ENCODE measurements around the gene STRA8. TPM values are rescaled to one million over a fixed set of nuclear protein-coding genes. Genes with fewer than 3 reads are reported as not detected.
A peak's percentile ranks its signal among the peaks of the same experiment; 100 is the strongest.

STRA8 gene
- total RNA-seq, 1 experiment from 2014 or later = not detected

DNA sequence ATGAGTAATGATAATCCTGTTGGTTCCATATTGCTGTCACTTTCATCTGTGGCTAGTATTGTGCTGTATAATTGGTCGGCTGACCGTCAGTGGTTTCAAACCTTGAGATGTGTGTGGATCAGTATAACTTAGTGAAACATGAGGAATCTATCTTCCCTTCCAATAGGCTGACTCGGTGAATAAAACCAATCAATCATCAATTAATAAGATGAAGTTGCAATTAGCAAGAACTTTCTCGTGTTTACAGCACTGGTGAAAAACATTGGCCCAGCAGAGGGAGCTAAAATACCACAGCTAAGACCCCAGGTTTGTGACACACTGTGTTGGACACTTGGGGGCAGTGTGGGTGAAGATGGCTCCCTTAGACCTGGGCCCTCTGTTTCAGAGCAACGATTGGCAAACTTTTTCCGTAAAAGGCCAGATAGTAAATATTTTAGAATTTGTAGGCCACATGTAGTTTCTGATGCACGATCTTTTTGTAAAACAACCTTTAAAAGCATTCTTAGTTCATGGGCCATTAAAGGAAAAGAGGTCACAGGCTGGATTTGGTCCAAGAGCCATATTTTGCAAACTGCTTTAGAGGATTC is 47.8 kb downstream of the STRA8 start:
- no peaks in the 10 kb centered on the region for H3K27me3 ChIP-seq (ENCODE audit: insufficient read depth, low read depth)
- H3K4me3 ChIP-seq = no peak overlapping the region
- no peaks in the 10 kb centered on the region for H3F3A ChIP-seq (ENCODE audit: insufficient read depth, low read depth)
- H2AFZ ChIP-seq = no peak overlapping the region
- ChIA-PET POLR2A (ENCODE audit: unreplicated experiment) (no interaction called here), CTCF (interaction anchor here (0.6 to 2.7 kb wide), 4 partner anchors 54 to 382 kb away, joined by 3 to 18 read pairs (median 10); no protein-coding TSS in a partner anchor)
- no peaks in the 10 kb centered on the region for H3K36me3 ChIP-seq (ENCODE audit: low read depth)
- H3K4me2 ChIP-seq = no peak overlapping the region
- H3K79me2 ChIP-seq (ENCODE audit: low read depth) = no peaks in the 10 kb centered on the region
- intact Hi-C loops (cut with micrococcal nuclease; ENCODE audit: unreplicated experiment) = loop anchor here (1.0 to 5.0 kb wide), 6 partner anchors 54 to 521 kb away; partner anchors contain the start of genes CNOT4 and CYREN
- BruUV-seq (replicated peaks) = no TSS peak
- no peak for TF ChIP-seq EZH2 (IDR thresholded peaks at IDR 0.05; ENCODE audit: low read depth)
- TF ChIP-seq, protein P1, sequence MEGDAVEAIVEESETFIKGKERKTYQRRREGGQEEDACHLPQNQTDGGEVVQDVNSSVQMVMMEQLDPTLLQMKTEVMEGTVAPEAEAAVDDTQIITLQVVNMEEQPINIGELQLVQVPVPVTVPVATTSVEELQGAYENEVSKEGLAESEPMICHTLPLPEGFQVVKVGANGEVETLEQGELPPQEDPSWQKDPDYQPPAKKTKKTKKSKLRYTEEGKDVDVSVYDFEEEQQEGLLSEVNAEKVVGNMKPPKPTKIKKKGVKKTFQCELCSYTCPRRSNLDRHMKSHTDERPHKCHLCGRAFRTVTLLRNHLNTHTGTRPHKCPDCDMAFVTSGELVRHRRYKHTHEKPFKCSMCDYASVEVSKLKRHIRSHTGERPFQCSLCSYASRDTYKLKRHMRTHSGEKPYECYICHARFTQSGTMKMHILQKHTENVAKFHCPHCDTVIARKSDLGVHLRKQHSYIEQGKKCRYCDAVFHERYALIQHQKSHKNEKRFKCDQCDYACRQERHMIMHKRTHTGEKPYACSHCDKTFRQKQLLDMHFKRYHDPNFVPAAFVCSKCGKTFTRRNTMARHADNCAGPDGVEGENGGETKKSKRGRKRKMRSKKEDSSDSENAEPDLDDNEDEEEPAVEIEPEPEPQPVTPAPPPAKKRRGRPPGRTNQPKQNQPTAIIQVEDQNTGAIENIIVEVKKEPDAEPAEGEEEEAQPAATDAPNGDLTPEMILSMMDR (conservative IDR thresholded peaks at IDR 0.05) = peak; percentile 99
- peak; percentile 49 to 76 for DNase-seq
- no peaks in the 10 kb centered on the region for H3K4me1 ChIP-seq (replicated peaks; ENCODE audit: insufficient read depth)
- H3K9me2 ChIP-seq (ENCODE audit: insufficient read depth) = no peaks in the 10 kb centered on the region
- H3K9me3 ChIP-seq (ENCODE audit: insufficient read depth, low read depth) = no peaks in the 10 kb centered on the region
- H4K20me1 ChIP-seq (ENCODE audit: insufficient read depth) = no peaks in the 10 kb centered on the region
- H3K27ac ChIP-seq = no peak overlapping the region

DNA sequence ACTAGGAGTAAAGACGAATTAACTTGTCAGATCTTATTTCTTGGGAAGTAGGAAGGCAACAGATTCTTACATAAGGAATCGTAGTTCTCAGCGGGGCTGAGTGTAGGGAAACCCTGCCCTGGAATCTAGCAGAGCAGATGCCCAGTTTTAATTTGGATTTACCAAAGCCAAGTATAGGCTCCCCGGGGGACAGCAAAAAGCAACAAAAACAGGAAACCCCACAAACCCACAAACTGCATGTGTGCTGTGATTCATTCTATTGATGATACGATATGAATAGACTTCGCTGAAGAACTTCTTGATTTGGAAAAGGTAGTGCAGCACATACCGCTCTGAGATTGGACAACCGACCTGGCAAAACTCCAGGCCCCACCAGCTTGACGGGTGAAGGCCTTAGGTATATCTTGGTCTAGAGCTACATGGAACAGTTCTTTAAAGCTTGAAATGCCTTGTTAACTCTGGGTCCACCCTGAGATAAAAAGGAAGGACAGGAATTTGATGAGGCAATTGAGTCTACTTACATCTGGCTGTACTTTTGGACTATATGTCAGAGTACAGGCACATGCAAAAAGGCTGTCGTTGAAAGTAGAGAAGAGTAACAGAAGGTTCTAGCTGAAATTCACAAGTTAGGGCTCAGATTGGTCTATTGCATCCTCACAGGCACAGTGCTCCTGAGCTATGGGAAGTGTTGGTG is 49.1 kb downstream of the STRA8 start:
- POLR2A ChIA-PET (ENCODE audit: unreplicated experiment) = no interaction called here
- Histone ChIP-seq H3K27ac (no peak overlapping the region), H3K9me2 (ENCODE audit: insufficient read depth) (no peaks in the 10 kb centered on the region), H3K79me2 (ENCODE audit: low read depth) (no peaks in the 10 kb centered on the region), H3K4me3 (no peak overlapping the region), H3K36me3 (ENCODE audit: low read depth) (no peaks in the 10 kb centered on the region), H3K4me2 (no peak overlapping the region), H3K4me1 (replicated peaks; ENCODE audit: insufficient read depth) (no peaks in the 10 kb centered on the region), H4K20me1 (ENCODE audit: insufficient read depth) (no peaks in the 10 kb centered on the region), H2AFZ (no peak overlapping the region), H3K27me3 (ENCODE audit: insufficient read depth, low read depth) (no peaks in the 10 kb centered on the region), H3K9me3 (ENCODE audit: insufficient read depth, low read depth) (no peaks in the 10 kb centered on the region), H3F3A (ENCODE audit: insufficient read depth, low read depth) (no peaks in the 10 kb centered on the region)
- peak in 1 of 2 experiments; percentile 30 for DNase-seq
- intact Hi-C loops (cut with micrococcal nuclease; ENCODE audit: unreplicated experiment) = loop anchor here (5.0 kb wide), 1 partner anchor 520 kb away; no protein-coding TSS in a partner anchor
- BruUV-seq (replicated peaks) = no TSS peak
- TF ChIP-seq, protein P1 (conservative IDR thresholded peaks at IDR 0.05) = no peak
- no peak for TF ChIP-seq EZH2 (IDR thresholded peaks at IDR 0.05; ENCODE audit: low read depth)
- CTCF ChIA-PET = interaction anchor here (0.6 to 2.7 kb wide), 4 partner anchors 53 to 346 kb away, joined by 3 to 18 read pairs (median 5); partner anchors contain the start of gene WDR91

- Histone ChIP-seq H3F3A (ENCODE audit: insufficient read depth, low read depth) (no peaks in the 10 kb centered on the region), H3K4me2 (no peak overlapping the region), H2AFZ (no peak overlapping the region), H3K36me3 (ENCODE audit: low read depth) (no peaks in the 10 kb centered on the region), H3K4me1 (replicated peaks; ENCODE audit: insufficient read depth) (no peaks in the 10 kb centered on the region), H4K20me1 (ENCODE audit: insufficient read depth) (no peaks in the 10 kb centered on the region), H3K27me3 (ENCODE audit: insufficient read depth, low read depth) (no peaks in the 10 kb centered on the region), H3K27ac (no peak overlapping the region), H3K9me3 (ENCODE audit: insufficient read depth, low read depth) (no peaks in the 10 kb centered on the region), H3K9me2 (ENCODE audit: insufficient read depth) (no peaks in the 10 kb centered on the region), H3K79me2 (ENCODE audit: low read depth) (no peaks in the 10 kb centered on the region), H3K4me3 (no peak overlapping the region)
- ChIA-PET CTCF (no interaction called here), POLR2A (ENCODE audit: unreplicated experiment) (no interaction called here)
- BruUV-seq (replicated peaks) = no TSS peak
- peak in 1 of 2 experiments; percentile 11 for DNase-seq
- intact Hi-C loops (cut with micrococcal nuclease; ENCODE audit: unreplicated experiment) = loop anchor here (5.0 kb wide), 1 partner anchor 518 kb away; no protein-coding TSS in a partner anchor
- TF ChIP-seq, protein P1 (conservative IDR thresholded peaks at IDR 0.05) = no peak
- no peak for TF ChIP-seq EZH2 (IDR thresholded peaks at IDR 0.05; ENCODE audit: low read depth)
Measured at GRCh38 chr7:135283959-135284638, 50.5 kb downstream of the STRA8 start.

Data from PC-9 (cell line).